IPS-15b (cell line): ENCODE measurements around the gene CRYGD.

Source experiments
- H3K27me3 ChIP-seq: one replicate; pipeline ENCODE4 v1.6.1; 2013; ENCODE audit warnings: low read length; ENCODE audit not compliant: control insufficient read depth, insufficient read depth
- H3K36me3 ChIP-seq: one replicate; pipeline ENCODE4 v1.6.1; 2013; ENCODE audit warnings: low read length; ENCODE audit not compliant: control insufficient read depth, insufficient read depth
- H3K4me1 ChIP-seq: one replicate; pipeline ENCODE4 v1.6.1; 2013; ENCODE audit warnings: mild to moderate bottlenecking, low read length; ENCODE audit not compliant: control insufficient read depth, insufficient read depth
- H3K4me3 ChIP-seq: one replicate; pipeline ENCODE4 v1.5.1; 2013; ENCODE audit warnings: low read depth, low read length
- H3K9ac ChIP-seq: one replicate; pipeline ENCODE4 v1.6.1; 2013; ENCODE audit warnings: low read depth, mild to moderate bottlenecking, low read length
- H3K9me3 ChIP-seq: one replicate; pipeline ENCODE4 v1.6.1; 2013; ENCODE audit warnings: mild to moderate bottlenecking, low read length; ENCODE audit not compliant: control insufficient read depth, insufficient read depth

CRYGD gene

GRCh38 chr2:208097801-208098200 lies 26.5 kb downstream of the CRYGD start:
- Histone ChIP-seq H3K4me1 (no peaks in the 10 kb centered on the region), H3K4me3 (no peak overlapping the region), H3K36me3 (no peaks in the 10 kb centered on the region), H3K27me3 (no peaks in the 10 kb centered on the region), H3K9me3 (no peaks in the 10 kb centered on the region), H3K9ac (no peak overlapping the region)

- Histone ChIP-seq H3K4me3 (no peak overlapping the region), H3K9me3 (no peaks in the 10 kb centered on the region), H3K36me3 (no peaks in the 10 kb centered on the region), H3K9ac (no peak overlapping the region), H3K4me1 (no peaks in the 10 kb centered on the region), H3K27me3 (no peaks in the 10 kb centered on the region)
These were observed 27.0 kb downstream of the CRYGD start for GRCh38 chr2:208097313-208097712.

- Histone ChIP-seq H3K27me3 (no peaks in the 10 kb centered on the region), H3K9me3 (no peaks in the 10 kb centered on the region), H3K4me1 (no peaks in the 10 kb centered on the region), H3K36me3 (no peaks in the 10 kb centered on the region), H3K4me3 (no peak overlapping the region), H3K9ac (no peak overlapping the region)
These were observed 28.2 kb downstream of the CRYGD start for GRCh38 chr2:208096080-208096479.

GRCh38 chr2:208093128-208093527 lies 31.2 kb downstream of the CRYGD start:
- no peaks in the 10 kb centered on the region for H3K9me3 ChIP-seq
- no peaks in the 10 kb centered on the region for H3K4me1 ChIP-seq
- H3K27me3 ChIP-seq = no peaks in the 10 kb centered on the region
- no peaks in the 10 kb centered on the region for H3K36me3 ChIP-seq
- H3K4me3 ChIP-seq = no peak overlapping the region
- H3K9ac ChIP-seq = no peak overlapping the region

- H3K4me3 ChIP-seq = no peak overlapping the region
- H3K36me3 ChIP-seq = no peaks in the 10 kb centered on the region
- no peak overlapping the region for H3K9ac ChIP-seq
- H3K9me3 ChIP-seq = no peaks in the 10 kb centered on the region
- no peaks in the 10 kb centered on the region for H3K27me3 ChIP-seq
- no peaks in the 10 kb centered on the region for H3K4me1 ChIP-seq
These were observed 32.1 kb downstream of the CRYGD start for GRCh38 chr2:208092093-208092832.

GRCh38 chr2:208090420-208090819 lies 33.9 kb downstream of the CRYGD start:
- H3K9ac ChIP-seq = no peak overlapping the region
- H3K36me3 ChIP-seq = no peaks in the 10 kb centered on the region
- H3K4me3 ChIP-seq = no peak overlapping the region
- H3K27me3 ChIP-seq = no peaks in the 10 kb centered on the region
- no peaks in the 10 kb centered on the region for H3K9me3 ChIP-seq
- H3K4me1 ChIP-seq = no peaks in the 10 kb centered on the region

- Histone ChIP-seq H3K36me3 (no peaks in the 10 kb centered on the region), H3K9ac (no peak overlapping the region), H3K4me1 (no peaks in the 10 kb centered on the region), H3K27me3 (no peaks in the 10 kb centered on the region), H3K4me3 (no peak overlapping the region), H3K9me3 (no peaks in the 10 kb centered on the region)
These were observed 38.3 kb downstream of the CRYGD start for GRCh38 chr2:208086029-208086428.

GRCh38 chr2:208083807-208084206 lies 40.5 kb downstream of the CRYGD start:
- Histone ChIP-seq H3K9me3 (no peaks in the 10 kb centered on the region), H3K27me3 (no peaks in the 10 kb centered on the region), H3K4me3 (no peak overlapping the region), H3K9ac (no peak overlapping the region), H3K4me1 (no peaks in the 10 kb centered on the region), H3K36me3 (no peaks in the 10 kb centered on the region)

- no peaks in the 10 kb centered on the region for H3K27me3 ChIP-seq
- H3K9me3 ChIP-seq = no peaks in the 10 kb centered on the region
- peaks cover 4% of the 10 kb centered on the region for H3K4me1 ChIP-seq
- H3K4me3 ChIP-seq = no peak overlapping the region
- H3K36me3 ChIP-seq = no peaks in the 10 kb centered on the region
- no peak overlapping the region for H3K9ac ChIP-seq
These were observed 47.0 kb downstream of the CRYGD start for GRCh38 chr2:208077276-208077675.

- Histone ChIP-seq H3K4me3 (no peak overlapping the region), H3K9ac (no peak overlapping the region), H3K9me3 (no peaks in the 10 kb centered on the region), H3K27me3 (no peaks in the 10 kb centered on the region), H3K36me3 (no peaks in the 10 kb centered on the region), H3K4me1 (peaks cover 4% of the 10 kb centered on the region)
These were observed 49.5 kb downstream of the CRYGD start for GRCh38 chr2:208074610-208075356.

GRCh38 chr2:208072250-208072892 lies 52.0 kb downstream of the CRYGD start:
- H3K36me3 ChIP-seq = no peaks in the 10 kb centered on the region
- H3K9me3 ChIP-seq = no peaks in the 10 kb centered on the region
- H3K4me3 ChIP-seq = no peak overlapping the region
- H3K4me1 ChIP-seq = no peaks in the 10 kb centered on the region
- no peak overlapping the region for H3K9ac ChIP-seq
- no peaks in the 10 kb centered on the region for H3K27me3 ChIP-seq
